ENCODE results near the gene PLXNA4.

Gene PLXNA4

GRCh38 chr7:132515181-132515580, 61.1 kb downstream of the PLXNA4 start:
- in situ Hi-C loops (cut with MboI; ENCODE audit: low sequenced_read_pairs, unreplicated experiment) = no loop called here
- no peak for DNase-seq (ENCODE audit: low spot score)

GRCh38 chr7:132514430-132514829, 61.8 kb downstream of the PLXNA4 start:
- DNase-seq (ENCODE audit: low spot score) = no peak
- TF ChIP-seq, protein P1, sequence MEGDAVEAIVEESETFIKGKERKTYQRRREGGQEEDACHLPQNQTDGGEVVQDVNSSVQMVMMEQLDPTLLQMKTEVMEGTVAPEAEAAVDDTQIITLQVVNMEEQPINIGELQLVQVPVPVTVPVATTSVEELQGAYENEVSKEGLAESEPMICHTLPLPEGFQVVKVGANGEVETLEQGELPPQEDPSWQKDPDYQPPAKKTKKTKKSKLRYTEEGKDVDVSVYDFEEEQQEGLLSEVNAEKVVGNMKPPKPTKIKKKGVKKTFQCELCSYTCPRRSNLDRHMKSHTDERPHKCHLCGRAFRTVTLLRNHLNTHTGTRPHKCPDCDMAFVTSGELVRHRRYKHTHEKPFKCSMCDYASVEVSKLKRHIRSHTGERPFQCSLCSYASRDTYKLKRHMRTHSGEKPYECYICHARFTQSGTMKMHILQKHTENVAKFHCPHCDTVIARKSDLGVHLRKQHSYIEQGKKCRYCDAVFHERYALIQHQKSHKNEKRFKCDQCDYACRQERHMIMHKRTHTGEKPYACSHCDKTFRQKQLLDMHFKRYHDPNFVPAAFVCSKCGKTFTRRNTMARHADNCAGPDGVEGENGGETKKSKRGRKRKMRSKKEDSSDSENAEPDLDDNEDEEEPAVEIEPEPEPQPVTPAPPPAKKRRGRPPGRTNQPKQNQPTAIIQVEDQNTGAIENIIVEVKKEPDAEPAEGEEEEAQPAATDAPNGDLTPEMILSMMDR (IDR thresholded peaks at IDR 0.05; ENCODE audit: borderline replicate concordance, control extremely low read depth, extremely low read depth, insufficient read depth, missing control alignments) = no peak
- in situ Hi-C loops (cut with MboI; ENCODE audit: low sequenced_read_pairs, unreplicated experiment) = no loop called here

More at GRCh38 chr7:132515181-132515580, 61.1 kb downstream of the PLXNA4 start:
- TF ChIP-seq, protein P1 (IDR thresholded peaks at IDR 0.05; ENCODE audit: borderline replicate concordance, control extremely low read depth, extremely low read depth, insufficient read depth, missing control alignments) = no peak

GRCh38 chr7:132511921-132512320, 64.3 kb downstream of the PLXNA4 start:
- in situ Hi-C loops (cut with MboI; ENCODE audit: low sequenced_read_pairs, unreplicated experiment) = no loop called here
- no peak for DNase-seq (ENCODE audit: low spot score)
- TF ChIP-seq, protein P1 (IDR thresholded peaks at IDR 0.05; ENCODE audit: borderline replicate concordance, control extremely low read depth, extremely low read depth, insufficient read depth, missing control alignments) = no peak

DNA sequence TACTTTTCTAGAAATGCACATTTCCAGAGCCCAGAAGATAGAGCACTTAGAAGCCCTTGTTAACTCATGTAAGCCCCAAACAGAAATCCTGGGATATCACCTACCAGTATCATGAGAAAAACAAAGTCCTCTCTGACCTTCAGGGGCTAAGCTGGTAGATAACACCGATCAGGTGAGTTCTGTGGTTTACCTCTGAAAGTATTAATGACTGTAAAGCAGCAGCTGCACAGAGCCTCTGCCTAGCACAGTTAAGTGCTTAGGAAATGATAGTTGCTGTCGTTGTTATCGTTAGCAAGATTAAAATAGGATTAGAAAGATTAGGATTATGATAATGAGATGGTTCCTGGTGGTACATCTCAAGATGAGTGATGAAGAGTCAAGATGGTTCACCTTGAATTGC, 64.9 kb downstream of the PLXNA4 start:
- TF ChIP-seq, protein P1 (IDR thresholded peaks at IDR 0.05; ENCODE audit: borderline replicate concordance, control extremely low read depth, extremely low read depth, insufficient read depth, missing control alignments) = no peak
- in situ Hi-C loops (cut with MboI; ENCODE audit: low sequenced_read_pairs, unreplicated experiment) = no loop called here
- DNase-seq (ENCODE audit: low spot score) = no peak

DNA sequence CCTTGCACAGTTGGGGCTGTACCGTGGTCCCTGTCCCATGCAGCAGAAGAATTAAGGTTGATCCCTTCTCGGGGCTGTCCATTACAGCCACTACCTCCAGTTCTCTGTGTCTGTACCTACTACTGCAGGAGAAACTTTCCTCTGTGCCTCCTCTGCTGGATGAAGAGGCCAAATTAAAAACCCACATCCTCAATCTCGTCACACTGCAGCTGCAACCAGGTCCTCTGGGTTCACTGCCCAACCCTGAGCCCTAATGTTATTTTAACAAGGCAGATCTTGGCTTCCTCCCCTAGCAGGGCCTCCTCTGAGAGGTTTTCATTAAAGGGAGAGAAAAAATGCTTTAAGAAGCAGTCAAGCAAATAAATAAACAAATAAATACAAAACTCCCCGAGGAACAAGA, 66.6 kb downstream of the PLXNA4 start:
- TF ChIP-seq, protein P1 (IDR thresholded peaks at IDR 0.05; ENCODE audit: borderline replicate concordance, control extremely low read depth, extremely low read depth, insufficient read depth, missing control alignments) = no peak
- in situ Hi-C loops (cut with MboI; ENCODE audit: low sequenced_read_pairs, unreplicated experiment) = no loop called here
- no peak for DNase-seq (ENCODE audit: low spot score)

- no peak for DNase-seq (ENCODE audit: low spot score)
These were observed 67.4 kb downstream of the PLXNA4 start for GRCh38 chr7:132508724-132509353.

More at GRCh38 chr7:132508724-132509353, 67.4 kb downstream of the PLXNA4 start:
- in situ Hi-C loops (cut with MboI; ENCODE audit: low sequenced_read_pairs, unreplicated experiment) = no loop called here
- TF ChIP-seq, protein P1 (IDR thresholded peaks at IDR 0.05; ENCODE audit: borderline replicate concordance, control extremely low read depth, extremely low read depth, insufficient read depth, missing control alignments) = no peak

Data from GM13976 (cell line).